GM11168 (cell line): ENCODE data around the gene ARHGAP22.

Source experiments
- in situ Hi-C: fragments of 300-500 bp; cut with MboI; formaldehyde crosslinking; loops from one replicate; pipeline ENCODE4 v1.12.0; 2022; ENCODE audit warnings: low sequenced_read_pairs; ENCODE audit not compliant: unreplicated experiment

ARHGAP22 gene

GRCh38 chr10:48518986-48519385, 85.9 kb downstream of the ARHGAP22 start:
- in situ Hi-C loops: no loop called here

GRCh38 chr10:48517911-48518811, 86.7 kb downstream of the ARHGAP22 start:
- in situ Hi-C loops: no loop called here

DNA sequence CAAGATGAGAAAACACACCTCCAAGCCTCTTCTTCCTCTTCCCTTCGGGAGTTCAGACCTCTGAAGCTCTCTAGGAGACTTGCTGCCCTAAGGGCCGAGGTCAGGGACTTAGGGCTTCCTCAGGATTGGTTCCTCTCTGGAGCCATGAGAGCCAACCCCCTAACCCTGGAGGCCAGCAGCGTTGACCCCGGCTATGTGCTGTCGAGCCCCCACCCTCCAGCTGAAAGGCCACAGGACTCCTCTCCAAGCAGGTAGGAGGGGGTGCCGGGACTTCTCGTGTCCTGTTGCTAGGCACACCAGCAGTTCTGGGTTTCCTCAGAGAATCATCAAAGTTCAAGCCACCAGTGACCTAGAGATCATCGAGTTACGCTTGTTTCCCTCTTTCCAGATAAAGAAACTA, 87.4 kb downstream of the ARHGAP22 start:
- in situ Hi-C loops: no loop called here

GRCh38 chr10:48516911-48517310, 88.0 kb downstream of the ARHGAP22 start:
- in situ Hi-C loops: no loop called here

DNA sequence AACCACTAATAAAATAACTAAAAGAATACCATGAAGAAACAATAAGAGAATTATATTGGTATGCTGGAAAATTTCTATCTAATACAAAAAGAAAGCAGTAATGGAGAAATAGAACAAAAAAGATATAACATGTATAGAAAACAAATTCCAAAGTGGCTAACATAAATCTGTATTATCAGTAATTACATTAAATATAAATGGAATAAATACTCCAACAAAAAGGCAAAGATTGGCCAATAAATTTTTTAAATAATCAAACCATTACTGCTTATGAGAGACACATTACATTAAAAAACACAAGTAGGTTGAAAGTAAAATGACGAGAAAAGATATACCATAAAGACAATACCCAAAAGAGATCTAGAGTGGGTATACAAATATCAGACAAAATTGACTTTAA, 90.0 kb downstream of the ARHGAP22 start:
- in situ Hi-C loops: no loop called here

DNA sequence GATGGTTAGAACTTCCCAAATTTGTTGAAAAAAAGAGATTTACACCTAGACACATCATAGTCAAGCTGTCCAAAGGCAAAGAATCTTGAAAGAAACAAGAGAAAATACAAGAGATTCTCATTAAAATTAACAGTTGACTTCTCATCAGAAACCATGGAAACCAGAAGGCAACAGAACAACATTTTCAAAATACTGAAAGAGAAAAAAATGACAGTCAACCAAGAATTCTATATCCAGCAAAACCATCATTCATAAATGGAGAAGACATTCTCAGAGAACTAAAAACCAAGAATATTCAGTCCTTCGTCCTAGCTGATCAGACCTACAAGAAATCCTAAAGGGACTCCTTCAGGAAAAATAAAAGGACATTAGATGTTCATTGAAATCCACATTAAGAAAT, 90.6 kb downstream of the ARHGAP22 start:
- in situ Hi-C loops: no loop called here

GRCh38 chr10:48512861-48513260, 92.0 kb downstream of the ARHGAP22 start:
- in situ Hi-C loops: no loop called here

- in situ Hi-C loops: no loop called here
Observed at GRCh38 chr10:48511875-48512231, 93.0 kb downstream of the ARHGAP22 start.

DNA sequence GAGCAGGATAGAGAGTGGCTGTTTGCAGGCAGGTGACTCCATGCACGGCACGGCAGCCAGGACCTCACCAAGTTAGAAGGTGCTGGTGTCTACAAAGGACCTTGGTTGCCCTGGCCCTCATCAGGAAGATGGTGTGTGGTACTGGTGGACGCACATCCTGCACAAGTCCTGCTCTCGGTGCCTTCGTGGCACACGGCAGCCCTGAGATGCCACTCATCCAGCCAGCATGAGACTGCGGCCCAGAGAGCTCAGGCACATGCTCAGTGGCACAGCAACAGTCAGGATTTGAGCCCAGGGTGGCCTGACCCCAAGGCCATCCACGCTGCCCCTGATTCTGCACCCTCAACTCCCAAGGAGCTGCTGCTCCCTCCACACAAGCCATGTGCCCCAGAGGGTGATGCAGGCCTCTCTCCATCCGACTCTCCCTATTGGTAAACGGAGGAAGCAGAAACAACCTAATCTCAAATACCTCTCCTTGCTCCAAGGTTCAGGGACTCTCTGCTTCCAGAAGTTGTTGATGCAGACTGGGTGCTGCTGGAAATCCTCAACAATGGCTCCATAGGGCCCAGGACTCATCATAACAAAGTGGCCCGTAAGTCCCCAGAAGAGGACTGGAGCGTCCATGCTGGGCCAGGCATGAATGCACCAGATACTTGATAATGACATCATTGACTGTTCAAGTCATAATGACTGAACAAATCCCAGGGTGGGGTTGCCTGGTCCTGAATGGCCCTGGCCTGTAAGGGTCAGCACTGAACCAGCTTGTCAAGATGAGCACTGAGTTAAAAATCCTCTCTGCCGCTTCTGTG, 93.6 kb downstream of the ARHGAP22 start:
- in situ Hi-C loops: no loop called here

DNA sequence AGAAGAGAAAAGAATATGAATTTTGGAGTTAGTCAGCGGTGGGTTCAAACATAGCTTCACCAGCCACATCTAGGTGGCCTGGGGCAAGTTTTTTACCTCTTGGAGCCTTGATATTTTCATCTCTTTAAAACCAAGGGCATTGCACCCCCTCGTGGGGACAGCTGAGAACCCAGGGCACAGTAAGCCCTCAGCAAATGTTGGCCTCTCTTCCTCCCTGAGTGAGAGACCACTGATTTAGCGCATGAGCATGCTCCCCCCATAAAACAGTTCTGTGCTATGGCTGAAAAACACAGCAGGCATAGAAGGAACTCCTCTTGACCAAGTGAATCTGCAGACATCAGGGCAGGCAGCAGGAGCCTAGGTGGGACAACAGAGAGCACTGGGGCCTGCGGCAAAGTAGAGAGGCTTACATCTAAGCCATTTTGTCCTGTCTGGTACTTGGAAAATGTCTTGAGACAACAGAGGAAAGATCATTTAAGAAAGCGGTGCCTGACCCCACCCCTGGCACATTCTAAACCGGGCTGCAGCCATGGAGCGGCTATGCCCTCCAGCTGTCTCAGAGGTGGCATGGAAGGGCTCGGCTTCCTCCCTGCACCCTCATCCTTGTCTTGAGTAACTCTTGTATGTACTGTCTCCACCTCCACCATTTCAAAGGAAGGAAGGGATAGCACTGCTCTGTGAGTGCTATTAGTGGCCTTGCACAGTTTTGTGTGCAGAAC, 94.7 kb downstream of the ARHGAP22 start:
- in situ Hi-C loops: no loop called here

GRCh38 chr10:48508791-48509772, 95.8 kb downstream of the ARHGAP22 start:
- in situ Hi-C loops: no loop called here

- in situ Hi-C loops: no loop called here
Observed at GRCh38 chr10:48507933-48508790, 96.7 kb downstream of the ARHGAP22 start.

GRCh38 chr10:48507494-48507893, 97.4 kb downstream of the ARHGAP22 start:
- in situ Hi-C loops: no loop called here

- in situ Hi-C loops: no loop called here
Observed at GRCh38 chr10:48506147-48506917, 98.5 kb downstream of the ARHGAP22 start.

- in situ Hi-C loops: no loop called here
Observed at GRCh38 chr10:48505394-48506112, 99.3 kb downstream of the ARHGAP22 start.

DNA sequence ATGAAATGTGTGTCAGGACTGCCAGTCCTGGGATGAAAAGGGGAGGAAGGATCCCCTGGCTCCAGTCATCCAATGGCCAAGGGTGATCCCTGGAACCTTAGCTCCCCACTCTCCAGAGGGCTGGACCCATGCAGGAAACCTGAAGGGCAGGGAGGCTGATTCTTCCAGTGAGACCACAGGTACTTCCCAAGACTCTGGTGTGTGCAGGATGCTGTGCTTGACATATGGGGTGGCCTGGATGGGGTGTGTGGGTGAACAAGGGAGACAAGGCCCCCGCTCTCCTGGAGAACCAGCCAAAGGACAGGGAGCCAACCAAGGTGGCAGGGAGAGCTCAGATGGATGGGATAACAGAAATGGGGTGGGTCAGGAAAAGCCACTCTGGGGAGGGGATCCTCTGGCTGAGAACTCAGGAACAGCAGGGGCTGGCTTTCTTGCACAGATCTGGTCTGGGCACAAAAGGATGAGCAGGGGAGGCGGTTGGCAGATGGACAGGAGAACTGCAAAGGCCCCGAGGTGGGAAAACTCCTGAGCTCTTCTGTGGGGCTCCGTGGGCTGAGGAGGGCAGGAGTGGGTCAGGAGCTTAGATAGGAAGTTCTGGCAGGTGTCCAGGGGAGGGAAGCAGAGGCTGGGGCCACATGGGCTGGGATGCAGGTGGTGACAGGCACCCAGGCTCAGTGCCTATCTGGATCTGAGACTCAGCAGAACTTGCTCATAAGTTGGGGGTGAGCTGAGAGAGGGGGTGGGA, 100.6 kb downstream of the ARHGAP22 start:
- in situ Hi-C loops: loop anchor here (5.0 kb wide), 1 partner anchor 142 kb away; no protein-coding TSS in a partner anchor
